ENCODE measurements around the gene KCNJ2. TPM values are rescaled to one million over a fixed set of nuclear protein-coding genes. Genes with fewer than 3 reads are reported as not detected.

KCNJ2 gene
- total RNA-seq, 1 experiment from 2014 or later = 0.15 TPM

DNA sequence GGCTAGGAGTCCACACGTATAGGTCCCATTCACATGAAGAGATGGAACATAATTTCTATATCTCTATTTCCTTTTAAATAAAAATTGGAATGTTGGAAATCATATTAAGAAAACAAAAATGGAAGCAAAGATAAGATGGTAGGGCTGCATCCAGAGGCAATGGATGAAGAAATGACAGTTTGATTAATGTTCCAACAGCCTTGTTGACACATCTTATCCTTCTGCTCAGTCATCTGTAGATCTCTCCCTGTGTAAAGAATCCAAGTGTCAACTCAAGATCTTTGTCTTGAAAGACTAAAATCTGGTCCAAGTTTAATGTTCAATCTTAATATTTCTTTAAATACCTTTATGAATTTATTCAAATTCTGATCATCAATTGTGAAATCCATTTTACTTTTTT lies 7.8 kb upstream of the KCNJ2 start:
- no peak overlapping the region for H4K91ac ChIP-seq (ENCODE audit: insufficient read length, low read depth, low read length)
- no peak overlapping the region for H2BK120ac ChIP-seq (ENCODE audit: low read depth, low read length, poor library complexity, severe bottlenecking)
- H3K79me1 ChIP-seq (ENCODE audit: insufficient read depth, low read depth, low read length, poor library complexity, severe bottlenecking) = no peaks in the 10 kb centered on the region
- H3K56ac ChIP-seq (ENCODE audit: insufficient read length, low read depth, low read length) = no peak overlapping the region
- Mint-ChIP-seq H3K4me1 (no peaks in the 10 kb centered on the region), H3K27ac (no peak overlapping the region), H3K27me3 (ENCODE audit: low read depth) (no peaks in the 10 kb centered on the region; the same call in 1 of the 2 replicates), H3K36me3 (ENCODE audit: insufficient read depth in 1 of 3, low read depth in 3 of 3) (no peaks in the 10 kb centered on the region), H3K9me3 (no peaks in the 10 kb centered on the region), H3K4me3 (no peak overlapping the region)
- TF ChIP-seq, protein P1, sequence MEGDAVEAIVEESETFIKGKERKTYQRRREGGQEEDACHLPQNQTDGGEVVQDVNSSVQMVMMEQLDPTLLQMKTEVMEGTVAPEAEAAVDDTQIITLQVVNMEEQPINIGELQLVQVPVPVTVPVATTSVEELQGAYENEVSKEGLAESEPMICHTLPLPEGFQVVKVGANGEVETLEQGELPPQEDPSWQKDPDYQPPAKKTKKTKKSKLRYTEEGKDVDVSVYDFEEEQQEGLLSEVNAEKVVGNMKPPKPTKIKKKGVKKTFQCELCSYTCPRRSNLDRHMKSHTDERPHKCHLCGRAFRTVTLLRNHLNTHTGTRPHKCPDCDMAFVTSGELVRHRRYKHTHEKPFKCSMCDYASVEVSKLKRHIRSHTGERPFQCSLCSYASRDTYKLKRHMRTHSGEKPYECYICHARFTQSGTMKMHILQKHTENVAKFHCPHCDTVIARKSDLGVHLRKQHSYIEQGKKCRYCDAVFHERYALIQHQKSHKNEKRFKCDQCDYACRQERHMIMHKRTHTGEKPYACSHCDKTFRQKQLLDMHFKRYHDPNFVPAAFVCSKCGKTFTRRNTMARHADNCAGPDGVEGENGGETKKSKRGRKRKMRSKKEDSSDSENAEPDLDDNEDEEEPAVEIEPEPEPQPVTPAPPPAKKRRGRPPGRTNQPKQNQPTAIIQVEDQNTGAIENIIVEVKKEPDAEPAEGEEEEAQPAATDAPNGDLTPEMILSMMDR (conservative IDR thresholded peaks at IDR 0.05) = no peak
- no peak overlapping the region for H3K18ac ChIP-seq (ENCODE audit: insufficient read length, low read depth, low read length)
- H3K9ac ChIP-seq (ENCODE audit: extremely low read depth, insufficient read length, low read length) = no peak overlapping the region
- no peak overlapping the region for H3K27ac ChIP-seq (ENCODE audit: insufficient read length, low read depth, low read length)
- no peaks in the 10 kb centered on the region for H4K20me1 ChIP-seq (ENCODE audit: control insufficient read depth, insufficient read depth, insufficient read length)
- H3K27me3 ChIP-seq (ENCODE audit: insufficient read depth, low read length) = no peaks in the 10 kb centered on the region
- no peak overlapping the region for H3K14ac ChIP-seq (ENCODE audit: insufficient read depth, low read length)
- H3K4me2 ChIP-seq (ENCODE audit: insufficient read depth, insufficient read length, low read length) = no peak overlapping the region
- no peak overlapping the region for H2BK5ac ChIP-seq (ENCODE audit: insufficient read length, low read length)
- H2BK15ac ChIP-seq (ENCODE audit: low read depth, low read length) = no peak overlapping the region
- H3K4ac ChIP-seq (ENCODE audit: low read depth, low read length) = no peak overlapping the region
- no peaks in the 10 kb centered on the region for H3K4me1 ChIP-seq (ENCODE audit: insufficient read depth, low read length)
- no peak for DNase-seq
- no peak overlapping the region for H2AFZ ChIP-seq (ENCODE audit: low read length)
- no peak overlapping the region for H2AK5ac ChIP-seq (ENCODE audit: insufficient read length, low read length)
- no peak overlapping the region for H2BK20ac ChIP-seq (ENCODE audit: low read depth, low read length, poor library complexity, severe bottlenecking)
- no peak overlapping the region for H3K23ac ChIP-seq (ENCODE audit: insufficient read length, low read depth, low read length)
- H4K8ac ChIP-seq (replicated peaks; ENCODE audit: insufficient read length, low read depth, low read length) = no peak overlapping the region
- no peak overlapping the region for H4K5ac ChIP-seq (ENCODE audit: insufficient read length, low read depth, low read length)
- H3T11ph ChIP-seq (ENCODE audit: low read length) = no peak overlapping the region
- H3K79me2 ChIP-seq (ENCODE audit: insufficient read depth, low read length) = no peaks in the 10 kb centered on the region
- no peak overlapping the region for H2BK12ac ChIP-seq (ENCODE audit: insufficient read length, low read depth, low read length)
- WGBS (ENCODE audit: extremely low coverage, insufficient read length, low lambda C conversion rate) = no CpG with 5 or more reads among the region's 1 CpG
- no peaks in the 10 kb centered on the region for H3K9me3 ChIP-seq (ENCODE audit: control insufficient read depth, low read depth, low read length)
- H3K23me2 ChIP-seq (ENCODE audit: insufficient read length, low read depth, low read length, poor library complexity, severe bottlenecking) = no peaks in the 10 kb centered on the region

Measured in H9 (cell line).